SK-N-SH (cell line): ENCODE results near the gene ANKRD11. TPM values are rescaled to one million over a fixed set of nuclear protein-coding genes. Genes with fewer than 3 reads are reported as not detected.

Experiments
- CTCF ChIA-PET: fragments of 300-600, 350-600 bp; formaldehyde crosslinking; extraction: SDS; loops from one replicate; lab custom pipeline; 2021; lab: Yijun Ruan, JAX
- POLR2A ChIA-PET: fragments of 350-600 bp; sonication (Branson Sonifier 250); formaldehyde crosslinking; extraction: SDS; loops from one replicate; lab custom pipeline; 2020; ENCODE audit warnings: antibody characterized with exemption, inconsistent platforms; lab: Yijun Ruan, JAX
- DNase-seq: peaks from one replicate; pipeline ENCODE4 v3.0.0; 2012
- H2AFZ ChIP-seq: fragments of 200-600 bp; sonication (generic); 2 replicates; pipeline ENCODE4 v1.8.1; 2016; ENCODE audit warnings: antibody characterized with exemption, mild to moderate bottlenecking, low read depth
- H3F3A ChIP-seq: fragments of 200-600 bp; sonication (generic); replicated peaks from 2 replicates; pipeline ENCODE3; 2016; ENCODE audit warnings: antibody characterized with exemption, mild to moderate bottlenecking; ENCODE audit not compliant: insufficient read depth
- H3K27ac ChIP-seq, 2 experiments: fragments of 200-500 bp in 1 of 2; fragments of 200-600 bp in 1 of 2; sonication (Bioruptor generic) in 1 of 2; sonication (generic), shearing (Covaris generic) in 1 of 2; 2 replicates each; pipeline versions ENCODE4 v1.5.1 to v1.6.1; 2014 to 2016; ENCODE audit warnings: low read depth in 2 of 2, inconsistent platforms in 1 of 2, low read length in 1 of 2, mild to moderate bottlenecking in 1 of 2, mixed read lengths in 1 of 2
- H3K27me3 ChIP-seq: fragments of 200-600 bp; sonication (generic), shearing (Covaris generic); 2 replicates; pipeline ENCODE4 v1.6.1; 2016; ENCODE audit warnings: mixed run types; ENCODE audit not compliant: insufficient read depth
- H3K36me3 ChIP-seq, 2 experiments: fragments of 200-500 bp in 1 of 2; fragments of 200-600 bp in 1 of 2; sonication (Bioruptor generic) in 1 of 2; sonication (generic) in 1 of 2; replicated peaks in 1 of 2; 2 replicates each; pipeline versions ENCODE3 to v1.5.1; 2014 to 2016; ENCODE audit warnings: low read length in 1 of 2, mild to moderate bottlenecking in 1 of 2; ENCODE audit not compliant: insufficient read depth in 2 of 2, control insufficient read depth in 1 of 2
- H3K4me1 ChIP-seq, 2 experiments: fragments of 200-500 bp in 1 of 2; fragments of 200-600 bp in 1 of 2; sonication (Bioruptor generic) in 1 of 2; sonication (generic), shearing (Covaris generic) in 1 of 2; 2 replicates each; pipeline versions ENCODE4 v1.5.1 to v1.6.1; 2014 to 2016; ENCODE audit warnings: low read depth in 1 of 2, low read length in 1 of 2, mixed run types in 1 of 2; ENCODE audit not compliant: insufficient read depth in 2 of 2, control insufficient read depth in 1 of 2
- H3K4me2 ChIP-seq: fragments of 200-600 bp; sonication (generic), shearing (Covaris generic); 2 replicates; pipeline ENCODE4 v1.6.1; 2017; ENCODE audit warnings: mixed run types
- H3K4me3 ChIP-seq, 2 experiments: fragments of 200-500 bp in 1 of 2; fragments of 200-600 bp in 1 of 2; sonication (Bioruptor generic) in 1 of 2; sonication (generic), shearing (Covaris generic) in 1 of 2; 2 replicates each; pipeline versions ENCODE4 v1.5.1 to v1.8.1; 2014 to 2016; ENCODE audit warnings: low read depth in 2 of 2, inconsistent platforms in 1 of 2, low read length in 1 of 2, mild to moderate bottlenecking in 1 of 2, mixed read lengths in 1 of 2, moderate library complexity in 1 of 2
- H3K79me2 ChIP-seq: fragments of 200-600 bp; sonication (generic); 2 replicates; pipeline ENCODE4 v1.8.1; 2017; ENCODE audit warnings: mild to moderate bottlenecking; ENCODE audit not compliant: insufficient read depth
- H3K9ac ChIP-seq: fragments of 200-600 bp; sonication (generic); 2 replicates; pipeline ENCODE4 v1.6.1; 2017; ENCODE audit warnings: mixed run types
- H3K9me2 ChIP-seq: fragments of 200-600 bp; sonication (generic); 2 replicates; pipeline ENCODE4 v1.6.1; 2017; ENCODE audit warnings: mixed run types
- H3K9me3 ChIP-seq: fragments of 200-600 bp; sonication (generic); 2 replicates; pipeline ENCODE4 v1.6.1; 2017; ENCODE audit warnings: mixed run types, mild to moderate bottlenecking, moderate library complexity
- H4K20me1 ChIP-seq: fragments of 200-600 bp; sonication (generic); 2 replicates; pipeline ENCODE4 v1.6.1; 2017; ENCODE audit warnings: mild to moderate bottlenecking, mixed run types; ENCODE audit not compliant: insufficient read depth
- CHD2 ChIP-seq: fragments of 150-350 bp; IDR thresholded peaks from 2 replicates; pipeline ENCODE4 v1.6.1; 2018; ENCODE audit warnings: low read length; ENCODE audit not compliant: partially characterized antibody
- FOXM1 ChIP-seq: IDR thresholded peaks from 2 replicates; pipeline ENCODE4 v1.4.0; 2012; ENCODE audit warnings: low read depth, mild to moderate bottlenecking
- GABPA ChIP-seq: IDR thresholded peaks from 2 replicates; pipeline ENCODE4 v1.4.0; 2012; ENCODE audit warnings: low read depth, mild to moderate bottlenecking
- GATA2 ChIP-seq: sonication (generic); formaldehyde crosslinking; IDR thresholded peaks from 2 replicates; pipeline ENCODE4 v1.5.0; 2020; ENCODE audit warnings: mild to moderate bottlenecking, missing genetic modification reagents
- IRF3 ChIP-seq: fragments of 150-350 bp; IDR thresholded peaks from 2 replicates; pipeline ENCODE4 v1.6.1; 2016; ENCODE audit warnings: mild to moderate bottlenecking, low read depth, low read length
- JUND ChIP-seq: IDR thresholded peaks from 2 replicates; pipeline ENCODE4 v1.4.0; 2012
- MAX ChIP-seq: IDR thresholded peaks from 2 replicates; pipeline ENCODE4 v1.4.0; 2012; ENCODE audit warnings: low read depth
- MEF2A ChIP-seq: IDR thresholded peaks from 2 replicates; pipeline ENCODE4 v1.4.0; 2012; ENCODE audit warnings: low read depth, borderline replicate concordance
- NRF1 ChIP-seq: IDR thresholded peaks from 2 replicates; pipeline ENCODE4 v1.6.1; 2012; ENCODE audit warnings: low read depth, mild to moderate bottlenecking, low read length
- PBX3 ChIP-seq: IDR thresholded peaks from 2 replicates; pipeline ENCODE4; 2012
- RAD21 ChIP-seq: IDR thresholded peaks from 2 replicates; pipeline ENCODE4 v1.6.1; 2012; ENCODE audit warnings: mild to moderate bottlenecking, low read length
- RCOR1 ChIP-seq: fragments of 150-350 bp; IDR thresholded peaks from 2 replicates; pipeline ENCODE4 v1.6.1; 2017; ENCODE audit warnings: antibody characterized with exemption, low read length
- REST ChIP-seq: IDR thresholded peaks from 2 replicates; pipeline ENCODE4 v1.6.1; 2012; ENCODE audit warnings: mild to moderate bottlenecking, low read depth, low read length, moderate library complexity
- RFX5 ChIP-seq: IDR thresholded peaks from 2 replicates; pipeline ENCODE4 v1.6.1; 2012; ENCODE audit warnings: mild to moderate bottlenecking, improper control_type of control experiment, low read length
- TAF1 ChIP-seq: IDR thresholded peaks from 2 replicates; pipeline ENCODE4 v1.6.1; 2012; ENCODE audit warnings: low read depth, mild to moderate bottlenecking, low read length, moderate library complexity, borderline replicate concordance
- TCF12 ChIP-seq: IDR thresholded peaks from 2 replicates; pipeline ENCODE4 v1.4.0; 2012
- USF1 ChIP-seq: IDR thresholded peaks from 2 replicates; pipeline ENCODE4 v1.4.0; 2012; ENCODE audit warnings: low read depth, borderline replicate concordance
- USF2 ChIP-seq: fragments of 150-350 bp; IDR thresholded peaks from 2 replicates; pipeline ENCODE4 v1.6.1; 2017; ENCODE audit warnings: antibody characterized with exemption, low read length, low read depth, borderline replicate concordance
- YY1 ChIP-seq: IDR thresholded peaks from 2 replicates; pipeline ENCODE4 v1.4.0; 2012; ENCODE audit warnings: low read depth, mild to moderate bottlenecking
- ZBTB33 ChIP-seq: IDR thresholded peaks from 2 replicates; pipeline ENCODE4 v1.4.0; 2012; ENCODE audit warnings: low read depth, borderline replicate concordance
- WGBS: methylation state at CpG from one replicate; pipeline ENCODE4 v1.1.6; 2017; ENCODE audit warnings: low lambda C conversion rate; 5-methylcytosine and 5-hydroxymethylcytosine counted together
- polyA plus RNA-seq, 3 experiments: library from polyadenylated mRNA; depleted of rRNA; stranded (reverse); fragments of >200 nt; gene quantifications; 2 replicates each; pipeline ENCODE4 v1.2.3, GENCODE V29; 2012

ANKRD11 gene
- polyA plus RNA-seq, 1 of the 3 experiments (the other 2 are of a cell fraction): 50.2 TPM

- DNase-seq: no peak
- ChIA-PET POLR2A (no interaction called here), CTCF (no interaction called here)
- peaks cover 9% of the 10 kb centered on the region for H3F3A ChIP-seq
- 0 out of 2 replicates have a peak, but pooled peaks cover 8% of the 10 kb centered on the region for H3K79me2 ChIP-seq
- no peak overlapping the region for H2AFZ ChIP-seq
- TF ChIP-seq MEF2A: no peak
- TF ChIP-seq FOXM1: no peak
- TF ChIP-seq GABPA: no peak
- no peak for TF ChIP-seq CHD2
- TF ChIP-seq USF1: no peak
- no peak for TF ChIP-seq USF2
- TF ChIP-seq NRF1: no peak
- no peak for TF ChIP-seq IRF3
- TF ChIP-seq GATA2 (CRISPR knock-in tag): no peak
- TF ChIP-seq ZBTB33: no peak
- TF ChIP-seq TCF12: no peak
- TF ChIP-seq MAX: no peak
- TF ChIP-seq JUND: no peak
- no peak for TF ChIP-seq PBX3
- no peak for TF ChIP-seq TAF1
- TF ChIP-seq RFX5: no peak
- no peak for TF ChIP-seq YY1
- TF ChIP-seq RAD21: no peak
- no peak for TF ChIP-seq REST
- TF ChIP-seq RCOR1: no peak
- H3K9ac ChIP-seq: no peak overlapping the region
- no peaks in the 10 kb centered on the region for H3K9me2 ChIP-seq
- no peaks in the 10 kb centered on the region for H4K20me1 ChIP-seq
- no peaks in the 10 kb centered on the region for H3K9me3 ChIP-seq
- H3K27me3 ChIP-seq: no peaks in the 10 kb centered on the region
- no peak overlapping the region for H3K4me3 ChIP-seq
- no peak overlapping the region for H3K27ac ChIP-seq
- WGBS: 77% methylated on average over 9 of the region's 12 CpGs
- no peaks in the 10 kb centered on the region for H3K36me3 ChIP-seq
- H3K4me1 ChIP-seq: peaks cover 0 to 4% of the 10 kb centered on the region in 2 experiments; a peak in 2 of 4 replicates
- H3K4me2 ChIP-seq: no peak overlapping the region
Observed at GRCh38 chr16:89242795-89243200, 247.6 kb downstream of the ANKRD11 start.
